Measurements from ENCODE around the gene TTC1.

DNA sequence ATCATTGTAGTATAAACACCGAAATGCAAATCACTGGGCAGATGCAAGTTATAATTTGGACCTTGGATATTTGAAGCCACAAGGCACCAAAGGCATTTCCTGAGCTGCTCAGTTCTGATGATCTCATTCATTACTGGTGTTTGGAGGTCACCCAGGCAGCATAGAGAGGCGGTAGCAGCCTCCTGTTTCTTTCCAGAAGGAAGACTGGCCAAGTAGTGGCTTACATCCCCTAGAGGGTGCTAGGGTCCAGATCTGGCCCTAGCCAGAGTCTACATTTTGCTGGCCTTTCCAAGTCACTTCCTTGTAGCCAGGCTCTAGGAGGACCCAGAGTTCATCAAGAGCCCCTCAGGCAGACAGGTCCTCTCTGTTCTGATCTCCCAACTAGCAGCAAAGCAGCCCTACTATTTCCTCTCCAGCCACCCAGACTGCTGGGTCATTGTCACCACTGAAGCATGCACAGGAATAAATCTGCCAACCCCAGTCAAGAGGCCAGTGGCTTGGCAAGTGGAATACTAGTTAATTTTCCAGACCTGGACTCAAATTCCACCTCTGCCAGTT, 33.4 kb upstream of the TTC1 start:
- TF ChIP-seq, protein P1, sequence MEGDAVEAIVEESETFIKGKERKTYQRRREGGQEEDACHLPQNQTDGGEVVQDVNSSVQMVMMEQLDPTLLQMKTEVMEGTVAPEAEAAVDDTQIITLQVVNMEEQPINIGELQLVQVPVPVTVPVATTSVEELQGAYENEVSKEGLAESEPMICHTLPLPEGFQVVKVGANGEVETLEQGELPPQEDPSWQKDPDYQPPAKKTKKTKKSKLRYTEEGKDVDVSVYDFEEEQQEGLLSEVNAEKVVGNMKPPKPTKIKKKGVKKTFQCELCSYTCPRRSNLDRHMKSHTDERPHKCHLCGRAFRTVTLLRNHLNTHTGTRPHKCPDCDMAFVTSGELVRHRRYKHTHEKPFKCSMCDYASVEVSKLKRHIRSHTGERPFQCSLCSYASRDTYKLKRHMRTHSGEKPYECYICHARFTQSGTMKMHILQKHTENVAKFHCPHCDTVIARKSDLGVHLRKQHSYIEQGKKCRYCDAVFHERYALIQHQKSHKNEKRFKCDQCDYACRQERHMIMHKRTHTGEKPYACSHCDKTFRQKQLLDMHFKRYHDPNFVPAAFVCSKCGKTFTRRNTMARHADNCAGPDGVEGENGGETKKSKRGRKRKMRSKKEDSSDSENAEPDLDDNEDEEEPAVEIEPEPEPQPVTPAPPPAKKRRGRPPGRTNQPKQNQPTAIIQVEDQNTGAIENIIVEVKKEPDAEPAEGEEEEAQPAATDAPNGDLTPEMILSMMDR (IDR thresholded peaks at IDR 0.05) = peak in 4 of 12 donors; percentile 11 to 51 (median 25)
- TF ChIP-seq POLR2A (IDR thresholded peaks at IDR 0.05) = no peak

All from heart left ventricle (tissue), 13 donors.